SK-N-SH (cell line): ENCODE measurements around the gene MARCHF3. TPM values are rescaled to one million over a fixed set of nuclear protein-coding genes. Genes with fewer than 3 reads are reported as not detected.

Source experiments
- CTCF ChIA-PET: fragments of 300-600, 350-600 bp; formaldehyde crosslinking; extraction: SDS; loops from one replicate; lab custom pipeline; 2021; lab: Yijun Ruan, JAX
- POLR2A ChIA-PET: fragments of 350-600 bp; sonication (Branson Sonifier 250); formaldehyde crosslinking; extraction: SDS; loops from one replicate; lab custom pipeline; 2020; ENCODE audit warnings: antibody characterized with exemption, inconsistent platforms; lab: Yijun Ruan, JAX
- DNase-seq: peaks from one replicate; pipeline ENCODE4 v3.0.0; 2012
- H2AFZ ChIP-seq: fragments of 200-600 bp; sonication (generic); 2 replicates; pipeline ENCODE4 v1.8.1; 2016; ENCODE audit warnings: antibody characterized with exemption, mild to moderate bottlenecking, low read depth
- H3F3A ChIP-seq: fragments of 200-600 bp; sonication (generic); replicated peaks from 2 replicates; pipeline ENCODE3; 2016; ENCODE audit warnings: antibody characterized with exemption, mild to moderate bottlenecking; ENCODE audit not compliant: insufficient read depth
- H3K27ac ChIP-seq, 2 experiments: fragments of 200-500 bp in 1 of 2; fragments of 200-600 bp in 1 of 2; sonication (Bioruptor generic) in 1 of 2; sonication (generic), shearing (Covaris generic) in 1 of 2; 2 replicates each; pipeline versions ENCODE4 v1.5.1 to v1.6.1; 2014 to 2016; ENCODE audit warnings: low read depth in 2 of 2, inconsistent platforms in 1 of 2, low read length in 1 of 2, mild to moderate bottlenecking in 1 of 2, mixed read lengths in 1 of 2
- H3K27me3 ChIP-seq: fragments of 200-600 bp; sonication (generic), shearing (Covaris generic); 2 replicates; pipeline ENCODE4 v1.6.1; 2016; ENCODE audit warnings: mixed run types; ENCODE audit not compliant: insufficient read depth
- H3K36me3 ChIP-seq, 2 experiments: fragments of 200-500 bp in 1 of 2; fragments of 200-600 bp in 1 of 2; sonication (Bioruptor generic) in 1 of 2; sonication (generic) in 1 of 2; replicated peaks in 1 of 2; 2 replicates each; pipeline versions ENCODE3 to v1.5.1; 2014 to 2016; ENCODE audit warnings: low read length in 1 of 2, mild to moderate bottlenecking in 1 of 2; ENCODE audit not compliant: insufficient read depth in 2 of 2, control insufficient read depth in 1 of 2
- H3K4me1 ChIP-seq, 2 experiments: fragments of 200-500 bp in 1 of 2; fragments of 200-600 bp in 1 of 2; sonication (Bioruptor generic) in 1 of 2; sonication (generic), shearing (Covaris generic) in 1 of 2; 2 replicates each; pipeline versions ENCODE4 v1.5.1 to v1.6.1; 2014 to 2016; ENCODE audit warnings: low read depth in 1 of 2, low read length in 1 of 2, mixed run types in 1 of 2; ENCODE audit not compliant: insufficient read depth in 2 of 2, control insufficient read depth in 1 of 2
- H3K4me2 ChIP-seq: fragments of 200-600 bp; sonication (generic), shearing (Covaris generic); 2 replicates; pipeline ENCODE4 v1.6.1; 2017; ENCODE audit warnings: mixed run types
- H3K4me3 ChIP-seq, 2 experiments: fragments of 200-500 bp in 1 of 2; fragments of 200-600 bp in 1 of 2; sonication (Bioruptor generic) in 1 of 2; sonication (generic), shearing (Covaris generic) in 1 of 2; 2 replicates each; pipeline versions ENCODE4 v1.5.1 to v1.8.1; 2014 to 2016; ENCODE audit warnings: low read depth in 2 of 2, inconsistent platforms in 1 of 2, low read length in 1 of 2, mild to moderate bottlenecking in 1 of 2, mixed read lengths in 1 of 2, moderate library complexity in 1 of 2
- H3K79me2 ChIP-seq: fragments of 200-600 bp; sonication (generic); 2 replicates; pipeline ENCODE4 v1.8.1; 2017; ENCODE audit warnings: mild to moderate bottlenecking; ENCODE audit not compliant: insufficient read depth
- H3K9ac ChIP-seq: fragments of 200-600 bp; sonication (generic); 2 replicates; pipeline ENCODE4 v1.6.1; 2017; ENCODE audit warnings: mixed run types
- H3K9me2 ChIP-seq: fragments of 200-600 bp; sonication (generic); 2 replicates; pipeline ENCODE4 v1.6.1; 2017; ENCODE audit warnings: mixed run types
- H3K9me3 ChIP-seq: fragments of 200-600 bp; sonication (generic); 2 replicates; pipeline ENCODE4 v1.6.1; 2017; ENCODE audit warnings: mixed run types, mild to moderate bottlenecking, moderate library complexity
- H4K20me1 ChIP-seq: fragments of 200-600 bp; sonication (generic); 2 replicates; pipeline ENCODE4 v1.6.1; 2017; ENCODE audit warnings: mild to moderate bottlenecking, mixed run types; ENCODE audit not compliant: insufficient read depth
- EP300 ChIP-seq, 2 experiments: IDR thresholded peaks; 2 replicates each; pipeline versions ENCODE4 v1.4.0 to v1.6.1; 2012; ENCODE audit warnings: borderline replicate concordance in 1 of 2, low read depth in 1 of 2, low read length in 1 of 2
- FOSL2 ChIP-seq: IDR thresholded peaks from 2 replicates; pipeline ENCODE4 v1.4.0; 2012; ENCODE audit warnings: low read depth, mild to moderate bottlenecking, moderate library complexity, borderline replicate concordance
- FOXM1 ChIP-seq: IDR thresholded peaks from 2 replicates; pipeline ENCODE4 v1.4.0; 2012; ENCODE audit warnings: low read depth, mild to moderate bottlenecking
- GABPA ChIP-seq: IDR thresholded peaks from 2 replicates; pipeline ENCODE4 v1.4.0; 2012; ENCODE audit warnings: low read depth, mild to moderate bottlenecking
- TAF1 ChIP-seq: IDR thresholded peaks from 2 replicates; pipeline ENCODE4 v1.6.1; 2012; ENCODE audit warnings: low read depth, mild to moderate bottlenecking, low read length, moderate library complexity, borderline replicate concordance
- WGBS: methylation state at CpG from one replicate; pipeline ENCODE4 v1.1.6; 2017; ENCODE audit warnings: low lambda C conversion rate; 5-methylcytosine and 5-hydroxymethylcytosine counted together
- polyA plus RNA-seq, 3 experiments: library from polyadenylated mRNA; depleted of rRNA; stranded (reverse); fragments of >200 nt; gene quantifications; 2 replicates each; pipeline ENCODE4 v1.2.3, GENCODE V29; 2012
- TF ChIP-seq, protein P1 (sequence below): IDR thresholded peaks from 2 replicates; pipeline ENCODE4 v1.4.0; 2012; ENCODE audit warnings: low read depth, borderline replicate concordance

MARCHF3 gene
- polyA plus RNA-seq, 1 of the 3 experiments (the other 2 are of a cell fraction), result 21.5 TPM

DNA sequence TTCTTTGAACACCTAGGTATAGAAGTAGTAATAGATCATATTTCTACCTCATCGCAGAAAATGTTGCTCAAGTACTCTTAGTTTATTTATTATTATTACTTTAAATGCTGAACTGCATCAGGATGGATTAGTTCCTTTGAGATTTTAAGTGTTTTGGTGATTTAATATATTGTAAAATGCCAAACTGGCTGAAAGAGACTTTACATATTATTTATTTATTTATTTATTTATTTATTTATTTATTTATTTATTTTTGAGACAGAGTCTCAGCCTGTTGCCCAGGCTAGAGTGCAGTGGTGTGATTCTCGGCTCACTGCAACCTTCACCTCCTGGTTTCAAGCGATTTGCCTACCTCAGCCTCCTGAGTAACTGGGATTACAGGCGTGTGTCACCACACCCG, 211.1 kb downstream of the MARCHF3 start (continued):
- TF ChIP-seq, protein P1, sequence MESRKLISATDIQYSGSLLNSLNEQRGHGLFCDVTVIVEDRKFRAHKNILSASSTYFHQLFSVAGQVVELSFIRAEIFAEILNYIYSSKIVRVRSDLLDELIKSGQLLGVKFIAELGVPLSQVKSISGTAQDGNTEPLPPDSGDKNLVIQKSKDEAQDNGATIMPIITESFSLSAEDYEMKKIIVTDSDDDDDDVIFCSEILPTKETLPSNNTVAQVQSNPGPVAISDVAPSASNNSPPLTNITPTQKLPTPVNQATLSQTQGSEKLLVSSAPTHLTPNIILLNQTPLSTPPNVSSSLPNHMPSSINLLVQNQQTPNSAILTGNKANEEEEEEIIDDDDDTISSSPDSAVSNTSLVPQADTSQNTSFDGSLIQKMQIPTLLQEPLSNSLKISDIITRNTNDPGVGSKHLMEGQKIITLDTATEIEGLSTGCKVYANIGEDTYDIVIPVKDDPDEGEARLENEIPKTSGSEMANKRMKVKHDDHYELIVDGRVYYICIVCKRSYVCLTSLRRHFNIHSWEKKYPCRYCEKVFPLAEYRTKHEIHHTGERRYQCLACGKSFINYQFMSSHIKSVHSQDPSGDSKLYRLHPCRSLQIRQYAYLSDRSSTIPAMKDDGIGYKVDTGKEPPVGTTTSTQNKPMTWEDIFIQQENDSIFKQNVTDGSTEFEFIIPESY, result no peak
- no peak for TF ChIP-seq FOSL2
- no peak for TF ChIP-seq GABPA
- no peak for TF ChIP-seq TAF1
- no peak for TF ChIP-seq FOXM1

DNA sequence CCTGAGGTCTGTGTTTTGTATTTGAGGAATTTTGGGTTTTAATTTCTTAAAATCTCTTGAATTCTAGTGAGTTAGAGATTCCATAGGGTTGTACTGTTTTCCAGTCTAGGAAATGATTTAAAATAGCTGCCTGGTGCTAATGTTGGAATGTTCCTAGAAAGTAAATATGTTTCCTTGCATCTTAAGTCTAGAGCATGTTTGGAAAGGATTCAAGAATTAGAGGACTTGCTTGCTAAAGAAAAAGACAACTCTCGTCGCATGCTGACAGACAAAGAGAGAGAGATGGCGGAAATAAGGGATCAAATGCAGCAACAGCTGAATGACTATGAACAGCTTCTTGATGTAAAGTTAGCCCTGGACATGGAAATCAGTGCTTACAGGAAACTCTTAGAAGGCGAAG, 211.6 kb downstream of the MARCHF3 start:
- POLR2A ChIA-PET, result no interaction called here
- H3K36me3 ChIP-seq, result peaks cover 55 to 63% of the 10 kb centered on the region in 2 experiments
- WGBS, result 93% methylated on average over 4 of the region's 4 CpGs
- no peak overlapping the region for H3K4me3 ChIP-seq
- no peaks in the 10 kb centered on the region for H3K9me3 ChIP-seq
- H3K27ac ChIP-seq, result no peak overlapping the region; a peak in 1 of 4 replicates
- H4K20me1 ChIP-seq, result no peaks in the 10 kb centered on the region
- TF ChIP-seq EP300 (IDR thresholded peaks at IDR 0.05; ENCODE audit: borderline replicate concordance in 1 of 2, low read depth in 1 of 2, low read length in 1 of 2), result no peak
- H3K9ac ChIP-seq, result no peak overlapping the region
- H3K9me2 ChIP-seq, result no peaks in the 10 kb centered on the region
- CTCF ChIA-PET, result no interaction called here
- no peak overlapping the region for H3K4me2 ChIP-seq
- H2AFZ ChIP-seq, result no peak overlapping the region
- H3K4me1 ChIP-seq, result peaks cover 0 to 8% of the 10 kb centered on the region in 2 experiments; a peak in 2 of 4 replicates
- peaks cover 83% of the 10 kb centered on the region for H3K79me2 ChIP-seq
- DNase-seq, result no peak
- H3K27me3 ChIP-seq, result no peaks in the 10 kb centered on the region
- peaks cover 4% of the 10 kb centered on the region for H3F3A ChIP-seq

Other genes with a start within 250 kb of the MARCHF3 start
- 3.6 and 4.9 TPM in 2 replicates for gene C5orf63, start 42.9 kb upstream of the MARCHF3 start, polyA plus RNA-seq (2012; rRNA removed)